Common myeloid progenitor, CD34-positive (primary cell): Measurements from ENCODE around the gene COPE.

Source experiments
- CTCF ChIA-PET: fragments of 350-600 bp; sonication (Branson Sonifier 250); formaldehyde crosslinking; loops from one replicate; lab custom pipeline; 2021; ENCODE audit warnings: antibody characterized with exemption; lab: Charles Lee
- POLR2A ChIA-PET: fragments of 350-600 bp; sonication (Branson Sonifier 250); formaldehyde crosslinking; loops from one replicate; lab custom pipeline; 2021; ENCODE audit warnings: antibody characterized with exemption; lab: Charles Lee
- DNase-seq, 3 donors: peaks; one replicate each; pipeline versions ENCODE4 v3.0.0 to v3.0.0-alpha.2; 2013
- H3K27ac ChIP-seq, 2 experiments: 1 replicate in 1 of 2; 2 replicates in 1 of 2; pipeline ENCODE4 v1.7.0; 2013; ENCODE audit warnings: inconsistent platforms in 2 of 2, low read length in 2 of 2, mild to moderate bottlenecking in 2 of 2, low read depth in 1 of 2, moderate library complexity in 1 of 2; ENCODE audit not compliant: severe bottlenecking in 2 of 2, insufficient read depth in 1 of 2, poor library complexity in 1 of 2
- H3K27me3 ChIP-seq, 5 experiments: replicated peaks in 2 of 5; 1 replicate in 3 of 5; 2 replicates in 2 of 5; pipeline versions ENCODE4 v1.6.1 to v1.7.0; 2013; ENCODE audit warnings: low read length in 4 of 5, mild to moderate bottlenecking in 2 of 5, moderate library complexity in 2 of 5, inconsistent platforms in 1 of 5; ENCODE audit not compliant: insufficient read depth in 5 of 5, control insufficient read depth in 4 of 5
- H3K36me3 ChIP-seq, 4 experiments: 1 replicate in 2 of 4; 2 replicates in 2 of 4; pipeline versions ENCODE4 v1.6.1 to v1.7.0; 2013; ENCODE audit warnings: low read length in 3 of 4, control low read depth in 1 of 4, mild to moderate bottlenecking in 1 of 4; ENCODE audit not compliant: control insufficient read depth in 4 of 4, insufficient read depth in 4 of 4
- H3K4me1 ChIP-seq, 4 experiments: 1 replicate in 3 of 4; 2 replicates in 1 of 4; pipeline versions ENCODE4 v1.6.1 to v1.7.1; 2013; ENCODE audit warnings: low read length in 3 of 4, mild to moderate bottlenecking in 3 of 4, control low read depth in 1 of 4, inconsistent platforms in 1 of 4, moderate library complexity in 1 of 4; ENCODE audit not compliant: control insufficient read depth in 4 of 4, insufficient read depth in 4 of 4; ENCODE audit errors: control extremely low read depth in 1 of 4
- H3K4me3 ChIP-seq, 7 experiments: 1 replicate in 4 of 7; 2 replicates in 3 of 7; pipeline versions ENCODE4 v1.5.1 to v1.7.0; 2013; ENCODE audit warnings: mild to moderate bottlenecking in 7 of 7, low read length in 6 of 7, moderate library complexity in 6 of 7, inconsistent platforms in 2 of 7, low read depth in 2 of 7, control low read depth in 1 of 7; ENCODE audit not compliant: insufficient read depth in 4 of 7, control insufficient read depth in 1 of 7; ENCODE audit errors: extremely low read depth in 1 of 7
- H3K9me3 ChIP-seq, 5 experiments: 1 replicate in 4 of 5; 2 replicates in 1 of 5; pipeline versions ENCODE4 v1.6.1 to v1.7.1; 2013; ENCODE audit warnings: low read length in 4 of 5, mild to moderate bottlenecking in 2 of 5, inconsistent platforms in 1 of 5, low read depth in 1 of 5, moderate library complexity in 1 of 5; ENCODE audit not compliant: control insufficient read depth in 4 of 5, insufficient read depth in 2 of 5; ENCODE audit errors: control extremely low read depth in 1 of 5
- WGBS: methylation state at CpG from one replicate; pipeline ENCODE4 v1.1.5; 2013; ENCODE audit not compliant: insufficient coverage; 5-methylcytosine and 5-hydroxymethylcytosine counted together

Gene COPE

GRCh38 chr19:18879579-18880373 is 39.4 kb downstream of the COPE start:
- H3K27ac ChIP-seq = no peak overlapping the region
- no peaks in the 10 kb centered on the region for H3K27me3 ChIP-seq
- POLR2A ChIA-PET = no interaction called here
- H3K9me3 ChIP-seq = peaks cover 0 to 5% (median 0%) of the 10 kb centered on the region in 5 experiments
- CTCF ChIA-PET = no interaction called here
- WGBS = 91% methylated on average over 8 of the region's 13 CpGs
- no peaks in the 10 kb centered on the region for H3K36me3 ChIP-seq
- H3K4me1 ChIP-seq = no peaks in the 10 kb centered on the region
- no peak overlapping the region for H3K4me3 ChIP-seq
- peak; percentile 50 to 57 (median 51) for DNase-seq

GRCh38 chr19:18878858-18879578 is 40.2 kb downstream of the COPE start:
- no peak overlapping the region for H3K27ac ChIP-seq
- CTCF ChIA-PET = interaction anchor here (1.3 kb wide), 1 partner anchor 12 kb away, joined by 4 read pairs; no protein-coding TSS in a partner anchor
- peaks cover 0 to 5% (median 0%) of the 10 kb centered on the region in 5 experiments for H3K9me3 ChIP-seq
- POLR2A ChIA-PET = no interaction called here
- 97% methylated on average over 29 of the region's 34 CpGs for WGBS
- no peaks in the 10 kb centered on the region for H3K4me1 ChIP-seq
- no peaks in the 10 kb centered on the region for H3K27me3 ChIP-seq
- H3K36me3 ChIP-seq = no peaks in the 10 kb centered on the region
- no peak overlapping the region for H3K4me3 ChIP-seq
- DNase-seq = no peak

- Histone ChIP-seq H3K36me3 (no peaks in the 10 kb centered on the region), H3K4me3 (no peak overlapping the region), H3K27me3 (no peaks in the 10 kb centered on the region), H3K27ac (no peak overlapping the region), H3K4me1 (no peaks in the 10 kb centered on the region), H3K9me3 (peaks cover 0 to 5% (median 0%) of the 10 kb centered on the region in 5 experiments)
- 98% methylated on average over 22 of the region's 25 CpGs for WGBS
- no peak for DNase-seq
- POLR2A ChIA-PET = no interaction called here
- CTCF ChIA-PET = interaction anchor here (1.1 to 1.3 kb wide), 3 partner anchors 12 to 30 kb away, joined by 3 to 5 read pairs (median 4); no protein-coding TSS in a partner anchor
Observed at GRCh38 chr19:18878058-18878797, 41.0 kb downstream of the COPE start.

- CTCF ChIA-PET = interaction anchor here (0.7 to 2.8 kb wide), 5 partner anchors 10 to 30 kb away, joined by 3 to 11 read pairs (median 5); no protein-coding TSS in a partner anchor
- POLR2A ChIA-PET = interaction anchor here (0.7 kb wide), 1 partner anchor 234 kb away, joined by 3 read pairs; no protein-coding TSS in a partner anchor
- no peaks in the 10 kb centered on the region for H3K4me1 ChIP-seq
- H3K36me3 ChIP-seq = no peaks in the 10 kb centered on the region
- H3K27ac ChIP-seq = no peak overlapping the region
- H3K9me3 ChIP-seq = peaks cover 0 to 5% (median 0%) of the 10 kb centered on the region in 5 experiments
- H3K27me3 ChIP-seq = no peaks in the 10 kb centered on the region
- no peak for DNase-seq
- no peak overlapping the region for H3K4me3 ChIP-seq
- 94% methylated on average over 7 of the region's 7 CpGs for whole genome bisulfite sequencing
Observed at GRCh38 chr19:18876865-18877264, 42.3 kb downstream of the COPE start.

GRCh38 chr19:18875726-18876125 is 43.5 kb downstream of the COPE start:
- H3K4me1 ChIP-seq = peaks cover 0 to 2% (median under 1%) of the 10 kb centered on the region in 4 experiments
- H3K27me3 ChIP-seq = peaks cover 0 to 8% (median 2%) of the 10 kb centered on the region in 5 experiments
- H3K9me3 ChIP-seq = peaks cover 0 to 5% (median 0%) of the 10 kb centered on the region in 5 experiments
- ChIA-PET POLR2A (no interaction called here), CTCF (interaction anchor here (1.2 to 2.8 kb wide), 4 partner anchors 9 to 30 kb away, joined by 4 to 11 read pairs (median 4); no protein-coding TSS in a partner anchor)
- no peaks in the 10 kb centered on the region for H3K36me3 ChIP-seq
- DNase-seq = no peak
- 90% methylated on average over 2 of the region's 5 CpGs for WGBS
- H3K4me3 ChIP-seq = no peak overlapping the region
- no peak overlapping the region for H3K27ac ChIP-seq

- H3K27ac ChIP-seq = no peak overlapping the region
- H3K4me3 ChIP-seq = no peak overlapping the region
- DNase-seq = no peak
- peaks cover 0 to 20% (median 15%) of the 10 kb centered on the region in 4 experiments for H3K36me3 ChIP-seq
- H3K4me1 ChIP-seq = peaks cover 0 to 17% (median 6%) of the 10 kb centered on the region in 4 experiments
- 94% methylated on average over 3 of the region's 7 CpGs for WGBS
- peaks cover 0 to 34% (median 5%) of the 10 kb centered on the region in 5 experiments for H3K27me3 ChIP-seq
- POLR2A ChIA-PET = no interaction called here
- CTCF ChIA-PET = interaction anchor here (0.9 to 1.7 kb wide), 4 partner anchors 8 to 43 kb away, joined by 3 to 4 read pairs (median 3); partner anchors contain the start of gene CERS1
- no peaks in the 10 kb centered on the region for H3K9me3 ChIP-seq
Observed at GRCh38 chr19:18871543-18871942, 47.6 kb downstream of the COPE start.
